ENCODE measurements around the gene DUSP22.

DNA sequence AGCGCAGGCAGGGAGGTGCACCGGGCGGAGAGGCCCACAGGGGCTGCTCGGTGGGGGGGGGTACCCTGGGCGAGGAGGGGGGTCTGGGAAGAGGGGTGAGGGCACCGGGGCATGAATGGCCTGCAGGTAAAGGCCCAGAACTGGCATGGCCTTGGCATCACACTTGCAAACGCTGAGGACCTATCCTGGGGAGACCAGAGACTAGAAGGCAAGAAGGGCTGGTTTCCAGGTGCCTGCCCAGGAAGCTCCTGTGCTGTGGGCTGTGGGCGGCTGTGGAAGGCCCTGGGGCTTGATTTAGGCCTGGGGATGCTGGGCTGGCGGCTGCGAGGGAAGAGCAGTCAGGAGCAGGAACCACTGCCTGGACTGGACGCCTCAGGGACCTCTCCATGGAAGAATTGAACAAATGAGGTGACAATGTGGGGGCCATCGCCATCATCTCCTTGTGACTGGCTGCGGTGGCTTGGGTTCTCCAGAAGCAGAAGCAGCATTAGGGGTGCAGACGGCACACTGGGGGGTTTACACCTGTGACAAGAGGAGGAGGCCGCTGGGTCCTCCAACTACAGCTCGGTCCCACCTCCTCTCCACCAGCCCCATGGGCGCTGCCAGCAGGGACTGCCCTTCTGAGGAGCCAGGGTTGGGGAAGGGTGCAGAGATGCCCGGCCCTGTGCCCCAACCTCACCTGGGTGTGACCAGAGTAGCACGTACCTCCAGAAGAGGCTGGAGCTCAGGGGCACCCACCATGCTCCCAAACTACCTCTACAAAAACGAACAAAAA is 67.2 kb downstream of the DUSP22 start:
- TF ChIP-seq, protein P1, sequence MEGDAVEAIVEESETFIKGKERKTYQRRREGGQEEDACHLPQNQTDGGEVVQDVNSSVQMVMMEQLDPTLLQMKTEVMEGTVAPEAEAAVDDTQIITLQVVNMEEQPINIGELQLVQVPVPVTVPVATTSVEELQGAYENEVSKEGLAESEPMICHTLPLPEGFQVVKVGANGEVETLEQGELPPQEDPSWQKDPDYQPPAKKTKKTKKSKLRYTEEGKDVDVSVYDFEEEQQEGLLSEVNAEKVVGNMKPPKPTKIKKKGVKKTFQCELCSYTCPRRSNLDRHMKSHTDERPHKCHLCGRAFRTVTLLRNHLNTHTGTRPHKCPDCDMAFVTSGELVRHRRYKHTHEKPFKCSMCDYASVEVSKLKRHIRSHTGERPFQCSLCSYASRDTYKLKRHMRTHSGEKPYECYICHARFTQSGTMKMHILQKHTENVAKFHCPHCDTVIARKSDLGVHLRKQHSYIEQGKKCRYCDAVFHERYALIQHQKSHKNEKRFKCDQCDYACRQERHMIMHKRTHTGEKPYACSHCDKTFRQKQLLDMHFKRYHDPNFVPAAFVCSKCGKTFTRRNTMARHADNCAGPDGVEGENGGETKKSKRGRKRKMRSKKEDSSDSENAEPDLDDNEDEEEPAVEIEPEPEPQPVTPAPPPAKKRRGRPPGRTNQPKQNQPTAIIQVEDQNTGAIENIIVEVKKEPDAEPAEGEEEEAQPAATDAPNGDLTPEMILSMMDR (IDR thresholded peaks at IDR 0.05; ENCODE audit: low read depth, low read length): no peak
- no peak for TF ChIP-seq EZH2phosphoT487 (IDR thresholded peaks at IDR 0.05; ENCODE audit: low read depth)
